ENCODE measurements around the gene COBLL1. TPM values are rescaled to one million over a fixed set of nuclear protein-coding genes. Genes with fewer than 3 reads are reported as not detected.

The COBLL1 gene
- total RNA-seq, 6 experiments from 2014 or later = 38.1 to 133 (median 67.6) TPM

- DNase-seq (no peak), ATAC-seq (no peak)
- TF ChIP-seq POLR2A (IDR thresholded peaks at IDR 0.05) (no peak), CTCF (IDR thresholded peaks at IDR 0.05) (no peak)
- WGBS (ENCODE audit: insufficient coverage, low coverage, low lambda C conversion rate, missing lambda C conversion rate) = 5% methylated on average over 8 of the region's 8 CpGs
- Histone ChIP-seq H3K9me3 (no peaks in the 10 kb centered on the region), H3K27me3 (no peaks in the 10 kb centered on the region), H3K36me3 (no peaks in the 10 kb centered on the region), H3K4me3 (peak overlapping the region; percentile 3 to 78 (median 70)), H3K27ac (peak overlapping the region; percentile 91 to 98 (median 97)), H3K4me1 (peaks cover 0 to 37% (median 7%) of the 10 kb centered on the region in 4 donors)
- intact Hi-C loops (cut with DNase I) = no loop called here
Measured at GRCh38 chr2:164839914-164840457, 1.6 kb downstream of the COBLL1 start.

GRCh38 chr2:164837807-164838206 lies 3.8 kb downstream of the COBLL1 start:
- DNase-seq (no peak), ATAC-seq (no peak)
- Histone ChIP-seq H3K27me3 (no peaks in the 10 kb centered on the region), H3K27ac (peak overlapping the region in 2 of 3 donors; percentile 97 to 98), H3K4me3 (no peak overlapping the region), H3K9me3 (no peaks in the 10 kb centered on the region), H3K4me1 (peaks cover 0 to 36% (median 8%) of the 10 kb centered on the region in 4 donors), H3K36me3 (no peaks in the 10 kb centered on the region)
- intact Hi-C loops (cut with DNase I) = no loop called here
- TF ChIP-seq CTCF (IDR thresholded peaks at IDR 0.05) = no peak
- no peak for TF ChIP-seq POLR2A (IDR thresholded peaks at IDR 0.05)
- 74% methylated on average over 3 of the region's 3 CpGs for WGBS (ENCODE audit: insufficient coverage, low coverage, low lambda C conversion rate, missing lambda C conversion rate)

GRCh38 chr2:164836907-164837306 lies 4.7 kb downstream of the COBLL1 start:
- intact Hi-C loops (cut with DNase I) = no loop called here
- 65% methylated on average over 3 of the region's 3 CpGs for WGBS (ENCODE audit: insufficient coverage, low coverage, low lambda C conversion rate, missing lambda C conversion rate)
- no peak overlapping the region for H3K27ac ChIP-seq

GRCh38 chr2:164835302-164835701 lies 6.3 kb downstream of the COBLL1 start:
- H3K27ac ChIP-seq = no peak overlapping the region
- H3K4me3 ChIP-seq = no peak overlapping the region
- no peak for TF ChIP-seq CTCF (IDR thresholded peaks at IDR 0.05)
- no peak for TF ChIP-seq POLR2A (IDR thresholded peaks at IDR 0.05)
- H3K4me1 ChIP-seq = peaks cover 0 to 31% (median 8%) of the 10 kb centered on the region in 4 donors
- ATAC-seq (no peak), DNase-seq (no peak)
- intact Hi-C loops (cut with DNase I) = no loop called here
- no peaks in the 10 kb centered on the region for H3K36me3 ChIP-seq
- no peaks in the 10 kb centered on the region for H3K27me3 ChIP-seq
- no peaks in the 10 kb centered on the region for H3K9me3 ChIP-seq

More at GRCh38 chr2:164836907-164837306, 4.7 kb downstream of the COBLL1 start:
- H3K27me3 ChIP-seq = no peaks in the 10 kb centered on the region
- H3K4me1 ChIP-seq = peaks cover 0 to 31% (median 8%) of the 10 kb centered on the region in 4 donors
- no peaks in the 10 kb centered on the region for H3K9me3 ChIP-seq
- H3K4me3 ChIP-seq = no peak overlapping the region
- no peak for TF ChIP-seq CTCF (IDR thresholded peaks at IDR 0.05)
- TF ChIP-seq POLR2A (IDR thresholded peaks at IDR 0.05) = no peak
- no peak for DNase-seq
- no peak for ATAC-seq
- no peaks in the 10 kb centered on the region for H3K36me3 ChIP-seq

GRCh38 chr2:164831887-164832286 lies 9.7 kb downstream of the COBLL1 start:
- no peaks in the 10 kb centered on the region for H3K9me3 ChIP-seq
- WGBS (ENCODE audit: insufficient coverage, low coverage, low lambda C conversion rate, missing lambda C conversion rate) = 88% methylated on average over 4 of the region's 4 CpGs
- H3K27ac ChIP-seq = no peak overlapping the region
- H3K27me3 ChIP-seq = no peaks in the 10 kb centered on the region
- intact Hi-C loops (cut with DNase I) = no loop called here
- no peaks in the 10 kb centered on the region for H3K36me3 ChIP-seq
- peaks cover 0 to 30% (median 10%) of the 10 kb centered on the region in 4 donors for H3K4me1 ChIP-seq
- TF ChIP-seq POLR2A (IDR thresholded peaks at IDR 0.05) (no peak), CTCF (IDR thresholded peaks at IDR 0.05) (no peak)
- ATAC-seq = no peak
- no peak overlapping the region for H3K4me3 ChIP-seq
- no peak for DNase-seq

Measured in right lobe of liver (tissue), 6 donors.